HG03045 (cell line): Measurements from ENCODE around the gene TAOK3.

ENCODE experiments used
- ATAC-seq: cut with Tn5 transposase; IDR thresholded peaks from one replicate; pipeline ENCODE4 v1.9.1; 2021; ENCODE audit warnings: mild to moderate bottlenecking, moderate library complexity; ENCODE audit not compliant: unreplicated experiment

TAOK3 gene

DNA sequence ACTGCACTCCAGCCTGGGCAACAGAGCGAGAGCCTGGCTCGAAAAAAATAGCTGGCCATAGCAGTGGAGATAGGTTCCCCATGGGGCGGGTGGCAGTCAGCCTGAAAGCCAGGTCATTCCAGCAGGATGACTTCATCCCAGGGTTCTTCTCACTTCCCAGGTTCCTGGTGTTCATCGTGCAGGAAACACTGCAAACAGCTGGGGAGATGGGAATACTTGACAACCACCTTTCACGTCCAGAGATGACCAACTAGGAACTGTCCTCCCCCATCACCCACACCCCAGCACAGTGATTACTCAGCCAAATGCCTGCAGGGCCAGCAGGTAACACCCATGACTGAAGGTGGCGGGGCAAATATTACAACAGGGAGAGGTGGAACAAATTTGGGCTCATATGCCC is 270.6 kb downstream of the TAOK3 start:
- no peak for ATAC-seq

DNA sequence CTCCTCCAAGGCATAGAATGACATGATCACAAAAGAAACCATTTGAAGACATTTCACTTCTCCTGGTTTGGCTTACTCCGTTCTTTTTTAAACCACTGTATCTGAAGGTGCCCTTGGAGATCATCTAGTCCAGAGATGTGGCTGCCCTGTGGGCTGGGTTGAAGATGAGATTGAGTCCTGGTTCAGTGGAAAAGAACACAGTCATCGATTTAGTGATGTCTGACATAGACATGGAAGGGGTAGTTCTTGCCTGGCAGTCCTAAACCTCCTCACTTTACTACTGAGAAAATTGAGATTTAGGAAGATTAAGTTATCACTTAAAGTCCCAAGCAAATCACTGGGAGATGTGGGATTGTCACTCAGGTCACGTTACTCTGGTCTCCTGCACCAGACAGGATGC is 271.7 kb downstream of the TAOK3 start:
- no peak for ATAC-seq
